ENCODE data around the gene DGKE.

DGKE gene

DNA sequence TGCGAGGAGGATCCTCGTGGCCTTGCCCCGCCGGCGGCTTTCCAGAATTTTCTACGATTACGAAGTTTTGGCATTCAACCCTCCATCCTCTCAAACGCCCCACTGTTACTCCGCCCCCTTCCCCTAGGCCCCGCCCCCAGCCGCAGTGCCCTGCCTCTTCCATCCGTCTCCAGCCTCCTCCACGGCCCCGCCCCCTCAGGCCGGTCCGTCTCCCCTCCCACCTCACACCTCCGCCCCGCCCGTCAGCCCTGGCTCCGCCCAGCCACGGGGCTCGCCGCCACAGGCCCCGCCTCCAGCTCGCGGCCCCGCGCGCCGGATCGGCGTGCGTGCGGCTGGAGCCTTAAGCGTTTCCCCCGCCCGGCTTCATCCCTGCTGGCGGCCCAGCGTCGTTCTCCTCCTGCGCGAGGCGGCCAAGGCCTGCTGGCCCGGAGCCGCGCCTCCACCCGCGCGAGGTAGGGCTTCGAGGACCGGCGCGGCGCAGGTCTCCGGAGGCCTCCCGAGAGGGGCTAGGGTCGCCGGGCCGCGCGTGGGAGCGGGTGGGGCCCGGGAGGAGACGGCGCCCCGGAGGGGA lies at the start of gene DGKE, which contains the start of gene C17orf67:
Gene DGKE, plus strand, starts transcription at position 343 of the 571 bp plus-strand sequence. CDS start 645 bp downstream, outside the sequence.
Gene C17orf67, minus strand, starts transcription at position 112 of the 571 bp plus-strand sequence. CDS start 18,110 bp downstream, outside the sequence.
- TF ChIP-seq, protein P1, sequence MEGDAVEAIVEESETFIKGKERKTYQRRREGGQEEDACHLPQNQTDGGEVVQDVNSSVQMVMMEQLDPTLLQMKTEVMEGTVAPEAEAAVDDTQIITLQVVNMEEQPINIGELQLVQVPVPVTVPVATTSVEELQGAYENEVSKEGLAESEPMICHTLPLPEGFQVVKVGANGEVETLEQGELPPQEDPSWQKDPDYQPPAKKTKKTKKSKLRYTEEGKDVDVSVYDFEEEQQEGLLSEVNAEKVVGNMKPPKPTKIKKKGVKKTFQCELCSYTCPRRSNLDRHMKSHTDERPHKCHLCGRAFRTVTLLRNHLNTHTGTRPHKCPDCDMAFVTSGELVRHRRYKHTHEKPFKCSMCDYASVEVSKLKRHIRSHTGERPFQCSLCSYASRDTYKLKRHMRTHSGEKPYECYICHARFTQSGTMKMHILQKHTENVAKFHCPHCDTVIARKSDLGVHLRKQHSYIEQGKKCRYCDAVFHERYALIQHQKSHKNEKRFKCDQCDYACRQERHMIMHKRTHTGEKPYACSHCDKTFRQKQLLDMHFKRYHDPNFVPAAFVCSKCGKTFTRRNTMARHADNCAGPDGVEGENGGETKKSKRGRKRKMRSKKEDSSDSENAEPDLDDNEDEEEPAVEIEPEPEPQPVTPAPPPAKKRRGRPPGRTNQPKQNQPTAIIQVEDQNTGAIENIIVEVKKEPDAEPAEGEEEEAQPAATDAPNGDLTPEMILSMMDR (IDR thresholded peaks at IDR 0.05; ENCODE audit: extremely low read depth, missing control alignments), result no peak

DNA sequence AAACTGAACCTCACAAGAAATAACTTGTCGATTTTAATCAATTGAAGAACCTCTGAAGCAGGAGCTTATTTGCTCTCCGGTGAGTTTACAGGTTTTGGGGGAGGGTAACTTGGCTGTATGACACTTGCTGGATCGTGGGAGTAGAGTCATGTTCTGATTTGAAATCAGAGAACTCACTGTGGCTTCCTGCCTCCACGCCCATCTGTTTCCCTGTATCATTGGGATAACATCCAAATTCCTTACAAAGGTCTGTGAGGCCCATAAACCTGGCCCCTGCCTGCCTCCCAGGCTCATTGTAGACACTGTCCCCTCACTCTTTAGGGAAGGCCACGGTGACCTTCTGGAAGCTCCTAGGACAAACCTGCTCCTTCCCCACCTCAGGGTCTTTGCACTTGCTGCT lies 48.5 kb upstream of the DGKE start:
- TF ChIP-seq, protein P1 (IDR thresholded peaks at IDR 0.05; ENCODE audit: extremely low read depth, missing control alignments), result no peak

More for the DNA sequence above, at the start of gene DGKE, which contains the start of gene C17orf67:
- DNase-seq (ENCODE audit: low spot score), result peak; percentile 99

DNA sequence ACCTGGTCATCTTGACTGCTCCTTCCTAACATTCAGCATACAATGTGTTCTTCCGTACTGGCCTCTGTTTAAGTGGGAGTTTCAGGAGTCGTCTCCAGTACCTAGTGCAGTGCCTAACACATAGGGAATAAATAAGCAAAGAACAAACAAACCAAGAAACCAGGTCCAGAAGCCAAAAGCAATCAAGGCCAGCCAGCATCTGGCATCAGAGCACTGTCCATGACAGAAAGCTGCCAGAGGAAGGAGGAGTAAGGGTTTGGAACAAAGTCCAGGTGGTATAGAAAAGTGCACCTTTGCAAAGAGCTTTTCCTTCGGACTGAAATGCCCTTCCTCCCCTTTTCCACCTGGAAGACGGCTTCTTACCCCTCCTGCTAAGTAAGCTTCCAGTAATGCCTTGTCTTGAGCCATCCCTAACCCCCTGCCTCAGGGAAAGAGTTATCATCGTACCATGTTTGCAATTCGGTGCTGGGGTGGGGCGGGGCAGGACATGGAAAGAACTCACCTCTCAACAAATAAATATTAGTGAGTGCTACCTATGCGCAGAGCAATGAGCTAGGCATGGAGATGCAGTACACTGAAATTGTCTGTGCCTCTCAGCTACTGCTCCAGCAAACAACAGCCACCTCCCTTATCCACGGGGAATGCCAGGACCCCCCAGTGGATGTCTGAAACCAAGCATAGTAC lies 47.8 kb upstream of the DGKE start:
- no peak for DNase-seq (ENCODE audit: low spot score)
- TF ChIP-seq, protein P1 (IDR thresholded peaks at IDR 0.05; ENCODE audit: extremely low read depth, missing control alignments), result no peak

More for the DNA sequence above, 48.5 kb upstream of the DGKE start:
- no peak for DNase-seq (ENCODE audit: low spot score)

DNA sequence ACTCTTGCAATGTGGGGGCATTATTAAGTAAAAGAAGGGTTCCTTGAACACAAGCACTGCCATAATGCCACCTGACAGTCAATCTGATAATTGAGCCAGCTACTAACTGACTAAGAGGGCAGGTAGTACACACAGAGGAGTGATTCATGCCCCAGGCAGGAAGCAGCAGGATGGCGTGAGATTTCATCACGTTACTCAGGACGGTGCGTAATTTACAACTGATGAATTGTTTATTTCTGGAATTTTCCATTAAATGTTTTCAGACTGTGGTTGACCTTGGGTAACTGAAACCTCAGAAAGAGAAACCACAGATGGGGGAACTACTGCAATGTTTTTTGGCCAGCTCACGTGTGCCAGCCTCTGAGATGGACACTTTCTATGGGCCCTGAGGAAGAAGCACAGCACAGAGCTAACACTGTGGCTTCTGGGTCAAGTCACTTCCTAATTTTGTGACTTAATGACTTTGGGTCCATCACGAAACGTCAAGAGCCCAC lies 46.9 kb upstream of the DGKE start:
- DNase-seq (ENCODE audit: low spot score), result no peak
- TF ChIP-seq, protein P1 (IDR thresholded peaks at IDR 0.05; ENCODE audit: extremely low read depth, missing control alignments), result no peak

DNA sequence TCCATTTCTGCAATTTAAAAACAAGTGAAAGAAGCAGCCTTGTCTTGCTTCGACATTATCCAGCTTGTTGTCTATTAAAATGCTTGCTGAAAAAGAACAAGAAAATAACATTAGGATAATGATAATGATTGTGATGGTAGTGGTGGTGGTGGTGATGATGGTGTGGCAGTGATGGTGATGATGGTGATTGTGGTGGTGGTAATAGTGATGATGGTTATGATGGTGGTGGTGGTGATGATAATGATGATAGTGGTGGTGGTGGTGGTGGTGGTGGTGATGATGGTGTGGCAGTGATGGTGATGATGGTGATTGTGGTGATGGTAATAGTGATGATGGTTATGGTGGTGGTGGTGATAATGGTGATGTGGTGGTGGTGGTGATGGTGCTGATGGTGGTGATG lies 41.7 kb upstream of the DGKE start:
- DNase-seq (ENCODE audit: low spot score), result no peak
- TF ChIP-seq, protein P1 (IDR thresholded peaks at IDR 0.05; ENCODE audit: extremely low read depth, missing control alignments), result no peak

DNA sequence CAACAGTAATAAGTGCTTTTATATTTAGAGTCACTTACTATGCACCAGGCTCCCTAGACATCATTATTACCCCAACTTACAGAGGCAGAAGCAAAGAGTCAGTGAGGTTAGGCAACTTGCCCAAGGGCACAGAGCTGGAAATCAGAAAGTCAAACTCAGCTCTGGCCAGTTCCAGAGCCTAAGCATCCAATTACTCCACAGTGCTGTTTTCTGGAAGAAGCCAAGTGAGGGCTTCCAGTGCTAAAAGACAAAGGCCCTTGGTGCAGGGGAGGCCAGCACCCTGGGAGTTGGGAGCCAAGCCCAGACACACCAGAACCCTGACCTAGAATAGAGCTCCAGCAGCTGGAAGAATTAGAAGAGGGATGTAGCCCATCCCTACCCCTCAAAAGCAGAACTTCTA lies 40.4 kb upstream of the DGKE start:
- TF ChIP-seq, protein P1 (IDR thresholded peaks at IDR 0.05; ENCODE audit: extremely low read depth, missing control alignments), result no peak
- DNase-seq (ENCODE audit: low spot score), result no peak

DNA sequence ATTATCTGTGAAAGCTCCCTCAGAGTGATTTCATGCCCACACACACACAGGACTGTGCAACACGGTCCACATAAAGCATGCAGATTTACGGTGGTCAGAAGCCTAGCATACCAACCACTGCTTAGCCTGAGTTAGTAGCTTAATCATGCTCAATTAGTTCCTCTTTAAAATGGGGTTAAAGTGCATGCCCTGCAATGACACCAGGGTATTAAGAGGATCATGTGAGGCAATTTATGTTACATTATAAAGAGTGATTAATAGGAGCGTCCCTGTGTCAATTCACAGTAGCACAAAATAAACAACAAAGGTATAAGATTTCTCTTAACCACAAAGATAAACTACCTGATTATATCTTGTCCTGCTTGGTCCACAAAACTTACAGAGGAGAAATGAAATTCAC lies 40.0 kb upstream of the DGKE start:
- TF ChIP-seq, protein P1 (IDR thresholded peaks at IDR 0.05; ENCODE audit: extremely low read depth, missing control alignments), result no peak
- no peak for DNase-seq (ENCODE audit: low spot score)
